HCT116 (cell line): ENCODE data around the gene AMER3. TPM values are rescaled to one million over a fixed set of nuclear protein-coding genes. Genes with fewer than 3 reads are reported as not detected.

Experiments used
- ATAC-seq: fragments of 200-7000 bp; cut with Tn5 transposase; 2 replicates; pipeline ENCODE4 v1.9.1; 2020; ENCODE audit warnings: mild to moderate bottlenecking, moderate library complexity
- BruUV-seq: library from RNA; stranded (reverse); fragments of 400-500 nt; replicated peaks from 2 replicates; lab custom pipeline; 2021; lab: Mats Ljungman, UMichigan
- CTCF ChIA-PET: fragments of 300-600 bp; sonication (Branson Sonifier 250); formaldehyde crosslinking; loops from one replicate; lab custom pipeline; 2021; ENCODE audit warnings: antibody characterized with exemption; lab: Charles Lee
- POLR2A ChIA-PET: fragments of 300-600, 350-600 bp; sonication (Branson Sonifier 250); formaldehyde crosslinking; loops from one replicate; lab custom pipeline; 2021; ENCODE audit warnings: antibody characterized with exemption; lab: Charles Lee
- RAD21 ChIA-PET, 2 experiments: fragments of 300-600 bp; sonication (Branson Sonifier 250); formaldehyde crosslinking; loops; one replicate each; lab custom pipeline; 2023; ENCODE audit warnings: low total read pairs in 2 of 2; ENCODE audit not compliant: uncharacterized antibody in 2 of 2, unreplicated experiment in 2 of 2, low non-redundant PET in 1 of 2; lab: Charles Lee
- DNase-seq: peaks from one replicate; pipeline ENCODE4 v3.0.0-alpha.2; 2010; ENCODE audit warnings: low read depth, low spot score
- H2AFZ ChIP-seq: fragments of 200-600 bp; shearing (Covaris generic), sonication (generic); 2 replicates; pipeline ENCODE4 v1.6.1; 2017; ENCODE audit warnings: low read depth, mixed run types, mixed read lengths, antibody characterized with exemption, low read length; ENCODE audit not compliant: poor library complexity, severe bottlenecking
- H3K27ac ChIP-seq: 2 replicates; pipeline ENCODE4 v1.5.1; 2012; ENCODE audit warnings: low read depth, low read length
- H3K27me3 ChIP-seq: fragments of 200-600 bp; sonication (generic); 2 replicates; pipeline ENCODE4 v1.6.1; 2016; ENCODE audit warnings: mixed run types, low read length, mixed read lengths; ENCODE audit not compliant: insufficient read depth
- H3K36me3 ChIP-seq, 2 experiments: fragments of 200-500 bp in 1 of 2; fragments of 200-600 bp in 1 of 2; sonication (Bioruptor generic) in 1 of 2; sonication (generic) in 1 of 2; 2 replicates each; pipeline versions ENCODE4 v1.5.1 to v1.6.1; 2014 to 2016; ENCODE audit warnings: low read length in 2 of 2, inconsistent platforms in 1 of 2, mixed read lengths in 1 of 2, mixed run types in 1 of 2; ENCODE audit not compliant: insufficient read depth in 2 of 2, control insufficient read depth in 1 of 2
- H3K4me1 ChIP-seq, 2 experiments: fragments of 200-600 bp in 1 of 2; sonication (generic) in 1 of 2; 2 replicates each; pipeline versions ENCODE4 v1.5.1 to v1.6.1; 2012 to 2017; ENCODE audit warnings: low read length in 2 of 2, inconsistent platforms in 1 of 2, mild to moderate bottlenecking in 1 of 2, mixed read lengths in 1 of 2, mixed run types in 1 of 2, moderate library complexity in 1 of 2; ENCODE audit not compliant: insufficient read depth in 2 of 2, control insufficient read depth in 1 of 2
- H3K4me2 ChIP-seq: fragments of 200-600 bp; sonication (generic); 2 replicates; pipeline ENCODE4 v1.6.1; 2017; ENCODE audit warnings: mixed run types, low read length, mixed read lengths
- H3K4me3 ChIP-seq, 2 experiments: fragments of 200-600 bp in 1 of 2; sonication (generic) in 1 of 2; replicated peaks in 1 of 2; 2 replicates each; pipeline ENCODE4 v1.5.1; 2011 to 2016; ENCODE audit warnings: low read length in 2 of 2, control low read depth in 1 of 2, low read depth in 1 of 2, mild to moderate bottlenecking in 1 of 2, mixed read lengths in 1 of 2, mixed run types in 1 of 2
- H3K79me2 ChIP-seq: fragments of 200-600 bp; sonication (generic); 2 replicates; pipeline ENCODE4 v1.6.1; 2017; ENCODE audit warnings: mild to moderate bottlenecking, mixed run types, low read length, moderate library complexity, mixed read lengths; ENCODE audit not compliant: insufficient read depth
- H3K9ac ChIP-seq: fragments of 200-600 bp; sonication (generic); 2 replicates; pipeline ENCODE4 v1.6.1; 2016; ENCODE audit warnings: low read length, mixed read lengths
- H3K9me2 ChIP-seq: fragments of 200-600 bp; sonication (generic), shearing (Covaris generic); 2 replicates; pipeline ENCODE4 v1.6.1; 2017; ENCODE audit warnings: mixed run types, mild to moderate bottlenecking, moderate library complexity; ENCODE audit not compliant: insufficient read depth
- H3K9me3 ChIP-seq, 2 experiments: fragments of 200-500 bp in 1 of 2; fragments of 200-600 bp in 1 of 2; sonication (Bioruptor generic) in 1 of 2; sonication (generic) in 1 of 2; 2 replicates each; pipeline ENCODE4 v1.6.1; 2014 to 2017; ENCODE audit warnings: low read length in 2 of 2, mixed read lengths in 2 of 2, inconsistent platforms in 1 of 2, low read depth in 1 of 2, mild to moderate bottlenecking in 1 of 2, mixed run types in 1 of 2, moderate library complexity in 1 of 2; ENCODE audit not compliant: control insufficient read depth in 1 of 2, insufficient read depth in 1 of 2
- H4K20me1 ChIP-seq: fragments of 200-600 bp; sonication (generic), shearing (Covaris generic); 2 replicates; pipeline ENCODE4 v1.6.1; 2017; ENCODE audit warnings: mixed run types, mild to moderate bottlenecking, moderate library complexity; ENCODE audit not compliant: insufficient read depth
- ATF3 ChIP-seq: IDR thresholded peaks from 2 replicates; pipeline ENCODE4 v1.6.1; 2012
- CBX3 ChIP-seq: IDR thresholded peaks from 2 replicates; pipeline ENCODE4 v1.6.1; 2012; ENCODE audit warnings: low read depth
- CEBPB ChIP-seq: IDR thresholded peaks from 2 replicates; pipeline ENCODE4 v1.6.1; 2012; ENCODE audit warnings: low read depth
- EGR1 ChIP-seq: IDR thresholded peaks from 2 replicates; pipeline ENCODE4 v1.6.1; 2012; ENCODE audit warnings: low read depth
- ELF1 ChIP-seq: IDR thresholded peaks from 2 replicates; pipeline ENCODE4 v1.6.1; 2012; ENCODE audit warnings: low read depth, borderline replicate concordance
- EZH2 ChIP-seq: fragments of 200-600 bp; sonication (generic); IDR thresholded peaks from 2 replicates; pipeline ENCODE4 v1.6.1; 2017; ENCODE audit warnings: antibody characterized with exemption, mixed run types
- EZH2phosphoT487 ChIP-seq: fragments of 200-600 bp; IDR thresholded peaks from 2 replicates; pipeline ENCODE4 v1.6.1; 2018; ENCODE audit warnings: antibody characterized with exemption, borderline replicate concordance
- FOSL1 ChIP-seq: IDR thresholded peaks from 2 replicates; pipeline ENCODE4 v1.6.1; 2012; ENCODE audit warnings: low read depth
- MAX ChIP-seq: IDR thresholded peaks from 2 replicates; pipeline ENCODE4 v1.6.1; 2012
- RAD21 ChIP-seq: IDR thresholded peaks from 2 replicates; pipeline ENCODE4 v1.6.1; 2012; ENCODE audit warnings: low read depth, mild to moderate bottlenecking
- SIN3A ChIP-seq: IDR thresholded peaks from 2 replicates; pipeline ENCODE4 v1.6.1; 2012; ENCODE audit warnings: low read depth
- SRF ChIP-seq: IDR thresholded peaks from 2 replicates; pipeline ENCODE4 v1.6.1; 2012; ENCODE audit warnings: low read depth
- TCF7L2 ChIP-seq: IDR thresholded peaks from 2 replicates; pipeline ENCODE4 v1.7.0; 2011; ENCODE audit warnings: borderline replicate concordance, inconsistent platforms; ENCODE audit not compliant: insufficient read depth, insufficient read length; ENCODE audit errors: extremely low read depth
- ZBTB33 ChIP-seq: IDR thresholded peaks from 2 replicates; pipeline ENCODE4 v1.6.1; 2011; ENCODE audit warnings: mild to moderate bottlenecking, low read length, moderate library complexity; ENCODE audit not compliant: insufficient replicate concordance; ENCODE audit errors: extremely low read depth
- intact Hi-C: fragments of 100-400 bp; cut with micrococcal nuclease; formaldehyde crosslinking; loops from 2 replicates; pipeline ENCODE4 v1.10.0; 2022
- total RNA-seq: library from RNA; stranded (reverse); gene quantifications from one replicate; pipeline ENCODE4 v1.2.1, GENCODE V29; 2021; ENCODE audit not compliant: unreplicated experiment

The AMER3 gene
- total RNA-seq, 1 experiment from 2014 or later: not detected

- no TSS peak for BruUV-seq
- Histone ChIP-seq H3K79me2 (no peaks in the 10 kb centered on the region), H3K9me3 (no peaks in the 10 kb centered on the region), H3K9me2 (no peaks in the 10 kb centered on the region), H3K4me3 (no peak overlapping the region), H3K4me2 (no peak overlapping the region), H4K20me1 (no peaks in the 10 kb centered on the region), H3K9ac (no peak overlapping the region), H2AFZ (no peak overlapping the region), H3K27me3 (no peaks in the 10 kb centered on the region), H3K36me3 (no peaks in the 10 kb centered on the region), H3K4me1 (no peaks in the 10 kb centered on the region), H3K27ac (no peak overlapping the region)
- no peak for DNase-seq
- ChIA-PET CTCF (no interaction called here), RAD21 (no interaction called here), POLR2A (no interaction called here)
- ATAC-seq: no peak
- no peak for TF ChIP-seq MAX
- TF ChIP-seq CBX3: no peak
- no peak for TF ChIP-seq FOSL1
- no peak for TF ChIP-seq SIN3A
- no peak for TF ChIP-seq ATF3
- TF ChIP-seq ZBTB33: no peak
- TF ChIP-seq RAD21: no peak
- TF ChIP-seq EZH2phosphoT487: no peak
- no peak for TF ChIP-seq SRF
- no peak for TF ChIP-seq EZH2
- TF ChIP-seq CEBPB: no peak
- TF ChIP-seq EGR1: no peak
- TF ChIP-seq TCF7L2: no peak
- TF ChIP-seq ELF1: no peak
- intact Hi-C loops: no loop called here
Observed at GRCh38 chr2:130735200-130735599, 20.1 kb upstream of the AMER3 start.
